Measurements from ENCODE around the gene CD180. TPM values are rescaled to one million over a fixed set of nuclear protein-coding genes. Genes with fewer than 3 reads are reported as not detected.
A peak's percentile ranks its signal among the peaks of the same experiment; 100 is the strongest.

Gene CD180
- total RNA-seq (2014; rRNA removed; shearing (Covaris generic)), result 0.03 and 0.53 TPM in 2 replicates

DNA sequence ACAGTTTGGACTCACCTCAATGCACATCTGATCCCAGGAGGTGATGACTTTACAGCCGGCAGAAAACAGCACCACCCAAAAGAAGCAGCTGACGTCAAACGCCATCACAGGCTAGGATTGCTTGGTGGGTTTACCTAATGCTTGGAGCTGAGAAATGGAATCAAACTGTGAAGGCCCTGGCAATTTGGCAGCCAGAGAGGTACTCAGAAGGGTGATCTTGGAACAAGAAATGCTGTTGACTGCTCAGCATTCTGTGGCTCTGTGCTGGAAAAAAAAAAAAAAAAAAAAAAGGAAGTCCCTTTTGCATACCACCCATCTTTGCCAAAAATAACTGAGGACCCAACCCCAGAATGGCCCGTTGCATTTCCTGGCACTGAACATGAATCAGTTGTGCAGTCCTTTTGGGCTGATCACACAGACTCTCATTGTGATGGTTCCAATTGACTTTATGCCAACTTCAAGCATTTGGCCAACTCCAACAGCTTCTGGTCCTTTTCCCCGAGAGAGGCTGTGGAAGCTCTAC lies at the start of gene CD180:
Gene CD180 (minus strand): TSS at position 263 of the 523 bp plus-strand sequence. CDS start 158 bp downstream, at position 105.
- DNase-seq (ENCODE audit: low spot score), result no peak

DNA sequence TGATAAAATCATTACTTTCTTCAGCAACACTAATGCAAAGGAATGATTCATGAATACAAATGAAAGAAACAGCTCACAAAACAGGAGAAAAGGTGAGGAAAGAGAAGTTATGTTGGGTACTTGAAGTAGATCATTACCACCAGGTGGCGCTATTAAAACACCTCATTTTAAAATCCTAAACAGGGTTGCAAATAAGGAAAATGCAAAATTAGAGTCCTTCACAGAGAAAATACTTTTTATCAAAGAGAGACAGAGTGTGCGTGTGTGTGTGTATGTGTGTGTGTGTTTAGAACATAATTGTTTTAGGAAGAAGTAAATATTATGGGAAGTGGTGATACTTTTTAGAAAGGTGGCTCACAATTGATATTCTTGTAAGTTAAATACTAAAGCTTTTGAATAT lies 49.5 kb upstream of the CD180 start:
- DNase-seq (ENCODE audit: low spot score), result peak; percentile 64

DNA sequence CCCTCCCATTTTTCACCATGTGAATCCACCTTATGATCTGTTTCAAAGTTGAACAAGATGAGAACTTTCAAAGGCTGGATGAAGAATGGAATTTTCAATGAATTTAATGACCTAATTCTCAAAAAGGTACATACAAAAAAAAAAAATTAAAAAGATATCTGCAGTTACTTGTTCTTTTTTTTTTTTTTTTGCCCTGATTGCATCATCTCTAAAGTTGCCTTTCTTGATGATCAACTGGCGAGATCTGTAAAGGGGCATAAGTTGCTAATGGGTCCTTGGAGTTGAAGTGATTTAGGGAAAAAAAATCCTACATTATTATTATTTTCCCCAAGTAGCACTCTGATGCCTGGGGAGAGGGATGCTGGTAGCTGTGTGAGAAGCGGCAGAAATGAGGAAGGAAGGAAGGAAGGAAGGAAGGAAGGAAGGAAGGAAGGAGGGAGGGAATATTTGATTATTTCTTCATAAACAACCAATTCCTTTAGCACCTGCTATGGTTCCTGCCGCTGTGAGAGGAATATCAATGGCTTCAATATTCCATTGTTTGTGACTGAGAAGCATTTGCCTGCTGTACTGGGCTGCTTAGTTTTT lies 48.8 kb upstream of the CD180 start:
- DNase-seq (ENCODE audit: low spot score), result no peak

DNA sequence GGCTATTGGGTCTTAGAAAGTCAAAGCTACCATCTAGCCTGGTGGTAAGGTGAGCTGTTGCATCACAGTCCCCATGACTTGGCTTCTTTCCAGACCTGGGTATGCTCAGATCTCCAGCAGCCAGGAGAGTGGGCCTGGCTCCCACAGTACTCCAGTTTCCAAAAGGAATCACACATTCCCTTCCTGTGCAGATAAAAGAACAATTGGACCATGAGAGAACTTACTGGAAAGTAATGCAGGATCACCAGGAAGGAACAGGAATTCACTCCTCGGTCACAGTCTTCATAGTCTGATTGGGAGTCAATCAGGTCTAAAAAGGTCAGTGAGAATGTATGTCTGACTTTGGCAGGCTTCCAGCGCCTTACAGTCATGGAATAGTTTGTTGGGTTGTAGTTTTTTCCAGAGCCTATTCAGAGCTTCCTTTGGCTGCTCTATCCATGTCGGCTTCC lies 47.8 kb upstream of the CD180 start:
- no peak for DNase-seq (ENCODE audit: low spot score)

DNA sequence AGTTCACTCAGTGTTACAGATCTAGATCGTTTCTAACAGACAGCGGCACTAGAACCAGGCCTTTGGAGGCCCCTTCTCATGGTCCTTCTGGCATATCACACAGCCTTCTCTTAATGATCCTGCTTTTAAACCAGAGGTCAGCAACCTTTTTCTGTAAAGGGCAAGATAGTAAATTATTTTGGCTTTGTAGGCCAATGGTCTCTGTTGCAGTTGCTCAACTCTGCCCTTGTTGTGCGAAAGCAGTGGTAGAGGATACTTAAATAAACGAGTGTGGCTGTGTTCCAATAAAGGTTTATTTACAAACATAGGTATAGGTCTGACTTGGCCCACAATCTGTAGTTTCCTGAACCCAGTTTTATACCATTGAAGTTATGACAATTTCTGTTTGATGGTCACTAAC lies 47.3 kb upstream of the CD180 start:
- DNase-seq (ENCODE audit: low spot score), result no peak

DNA sequence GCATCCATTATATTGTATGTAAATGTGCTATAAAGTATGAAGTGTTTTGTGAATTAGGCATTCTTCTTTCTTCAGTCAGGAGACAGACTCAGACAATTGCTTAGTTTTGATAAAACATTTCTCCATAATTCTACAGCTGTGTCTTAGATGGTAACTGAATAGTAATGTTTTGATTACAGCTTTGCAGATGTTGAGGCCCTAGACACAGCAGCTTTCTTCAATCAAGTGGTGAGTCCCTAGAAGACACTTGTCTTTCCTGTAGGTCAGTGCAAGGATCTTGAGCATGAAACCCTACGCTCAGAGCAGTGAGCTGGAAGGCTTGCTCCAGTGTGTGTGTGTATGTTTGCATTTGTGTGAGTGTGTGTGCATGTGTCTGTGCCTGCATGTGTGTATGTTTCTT lies 46.8 kb upstream of the CD180 start:
- no peak for DNase-seq (ENCODE audit: low spot score)

DNA sequence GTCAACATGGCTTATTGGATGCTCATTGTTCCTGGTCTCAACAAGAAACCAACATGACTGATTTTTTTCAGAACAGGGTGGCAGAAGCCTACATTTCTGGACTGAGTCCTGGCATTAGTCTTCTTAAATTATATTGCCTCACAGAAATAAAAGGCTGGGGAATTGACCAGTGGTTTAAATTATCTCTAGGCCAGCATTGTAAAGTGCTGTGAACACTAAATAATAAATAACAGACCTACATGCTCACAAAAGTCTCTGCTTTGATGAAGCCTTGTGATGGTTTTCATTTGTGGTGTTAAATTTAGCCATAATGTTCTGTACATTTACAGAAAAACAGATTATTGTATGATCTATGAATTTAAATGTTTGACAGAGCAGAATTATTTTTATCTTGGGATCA lies 44.7 kb upstream of the CD180 start:
- DNase-seq (ENCODE audit: low spot score), result no peak

DNA sequence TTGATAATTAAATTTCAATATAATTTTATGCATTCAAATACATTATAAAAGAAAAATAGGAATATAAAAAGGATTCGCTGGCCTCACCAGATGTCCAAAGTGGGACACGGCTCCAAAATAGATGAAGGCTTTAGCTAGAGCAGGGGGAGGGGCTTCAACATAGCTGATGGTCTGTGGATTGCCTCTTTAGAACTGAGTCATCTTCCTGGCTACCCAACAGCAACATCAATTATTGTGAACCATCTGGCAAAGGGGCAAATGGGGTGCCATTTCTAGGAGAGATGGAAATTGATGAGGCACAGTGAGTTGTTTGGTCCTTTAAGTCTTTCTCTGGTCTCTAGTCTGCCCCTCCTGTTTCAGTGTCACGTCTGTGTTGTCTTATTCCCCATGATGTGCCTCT lies 44.2 kb upstream of the CD180 start:
- DNase-seq (ENCODE audit: low spot score), result no peak

DNA sequence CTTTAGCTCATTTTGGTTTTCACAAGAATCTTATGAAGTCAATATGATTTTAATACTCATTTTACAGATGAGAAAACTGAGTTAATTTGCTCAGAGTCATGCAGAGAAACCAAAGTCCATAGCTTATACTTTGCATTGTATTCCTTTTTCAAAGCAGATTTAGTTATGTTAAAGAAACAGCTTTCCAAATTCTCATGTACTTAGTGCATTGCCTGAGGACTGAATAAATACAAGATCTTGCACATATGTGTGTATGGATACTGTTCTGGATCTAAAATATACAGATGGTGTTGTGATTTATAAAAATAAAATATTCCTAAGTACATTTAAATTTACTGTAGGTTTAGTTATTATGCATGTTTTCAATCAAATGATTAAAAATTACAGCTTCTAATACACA lies 43.5 kb upstream of the CD180 start:
- no peak for DNase-seq (ENCODE audit: low spot score)

DNA sequence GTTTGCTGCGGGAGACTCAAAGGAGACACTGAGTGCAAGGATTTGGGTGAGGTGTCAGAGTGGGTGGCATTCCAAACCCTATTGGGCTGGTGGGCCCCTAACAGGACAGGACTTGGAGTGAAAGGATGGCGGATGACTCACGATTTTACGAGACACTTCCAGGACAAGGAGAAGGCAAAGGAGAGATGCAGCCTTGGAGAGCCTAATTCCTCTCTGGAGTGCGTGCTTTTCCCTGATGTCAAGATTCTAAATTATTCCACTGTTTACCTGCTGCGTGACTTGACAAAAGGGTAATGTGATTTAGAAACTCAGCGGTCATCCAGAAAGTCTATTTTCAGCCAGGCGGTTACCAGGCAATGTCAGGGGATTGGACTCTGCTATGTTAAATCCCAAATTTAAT lies 41.6 kb upstream of the CD180 start:
- DNase-seq (ENCODE audit: low spot score), result peak; percentile 64

DNA sequence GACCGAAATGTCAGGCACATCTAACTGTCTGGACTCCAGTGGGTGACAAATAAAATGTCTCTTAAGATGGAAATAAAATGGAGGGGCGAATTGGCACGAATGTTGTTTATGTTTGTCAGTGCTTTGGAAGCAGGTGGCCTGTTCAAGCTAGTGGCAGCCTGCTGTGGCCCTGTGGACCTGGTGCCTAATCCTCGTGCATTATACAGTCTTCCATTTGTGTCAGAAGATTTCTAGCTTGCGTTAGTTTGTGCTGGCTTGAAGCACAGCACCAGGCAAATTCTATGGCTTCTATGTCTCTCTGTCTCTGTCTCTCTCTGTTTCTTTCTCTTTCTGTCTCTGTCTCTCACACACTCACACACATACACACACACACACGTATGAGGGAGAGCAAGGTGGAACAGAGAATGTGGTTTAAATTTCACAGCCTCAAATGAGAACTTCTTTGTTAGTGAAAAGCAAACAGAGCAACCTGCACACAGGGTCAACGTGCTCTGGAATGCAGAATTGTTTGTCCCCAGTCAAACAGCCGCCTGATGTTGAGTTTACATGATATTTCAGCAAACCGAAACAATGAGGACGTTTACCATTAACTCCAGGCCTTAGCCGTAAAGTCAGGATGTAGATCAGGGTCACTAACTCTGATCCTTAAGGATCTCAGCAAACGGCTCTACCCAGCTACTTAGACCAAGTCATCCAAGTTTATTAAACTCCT lies 39.0 kb upstream of the CD180 start:
- no peak for DNase-seq (ENCODE audit: low spot score)

DNA sequence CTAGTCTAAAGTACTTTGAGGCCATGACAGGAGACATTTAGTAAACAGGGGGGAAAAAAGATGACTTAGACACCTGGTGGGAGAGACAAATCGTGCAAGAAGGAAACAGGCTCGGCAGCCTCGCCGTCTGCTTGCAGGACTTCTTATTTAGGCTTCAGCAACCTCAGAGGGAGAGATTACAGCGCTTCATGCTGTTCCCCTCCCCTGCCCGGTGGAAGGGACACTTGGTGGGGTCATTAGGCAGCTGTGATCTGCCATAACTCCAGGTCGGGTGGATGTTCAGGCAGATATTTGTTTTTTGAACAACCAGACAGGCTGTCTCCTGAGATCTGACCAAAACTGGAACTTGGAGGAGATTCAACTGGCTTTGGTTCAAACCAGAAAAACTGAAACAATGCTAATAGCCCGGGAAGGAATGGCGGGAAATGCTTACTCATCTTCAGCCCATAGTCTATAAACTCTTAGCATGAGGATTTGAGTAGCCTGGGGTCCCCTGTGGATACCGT lies 38.1 kb upstream of the CD180 start:
- DNase-seq (ENCODE audit: low spot score), result peak; percentile 75

DNA sequence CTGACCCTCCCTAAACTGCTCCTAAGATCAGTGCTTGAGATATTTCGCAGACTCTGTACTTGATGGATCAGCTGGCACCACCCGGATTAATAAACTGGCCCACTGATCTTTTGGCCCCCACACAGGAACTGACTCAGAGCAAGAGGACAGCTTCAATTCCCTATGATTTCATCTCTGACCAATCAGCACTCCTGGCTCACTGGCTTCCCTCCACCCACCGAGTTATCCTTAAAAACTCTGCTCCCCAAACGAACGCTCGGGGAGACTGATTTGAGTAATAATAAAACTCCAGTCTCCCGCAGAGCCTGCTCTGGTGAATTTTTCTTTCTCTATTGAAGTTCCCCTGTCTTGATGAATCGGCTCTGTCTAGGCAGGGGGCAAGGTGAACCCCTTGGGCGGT lies 36.5 kb upstream of the CD180 start:
- DNase-seq (ENCODE audit: low spot score), result peak; percentile 77

DNA sequence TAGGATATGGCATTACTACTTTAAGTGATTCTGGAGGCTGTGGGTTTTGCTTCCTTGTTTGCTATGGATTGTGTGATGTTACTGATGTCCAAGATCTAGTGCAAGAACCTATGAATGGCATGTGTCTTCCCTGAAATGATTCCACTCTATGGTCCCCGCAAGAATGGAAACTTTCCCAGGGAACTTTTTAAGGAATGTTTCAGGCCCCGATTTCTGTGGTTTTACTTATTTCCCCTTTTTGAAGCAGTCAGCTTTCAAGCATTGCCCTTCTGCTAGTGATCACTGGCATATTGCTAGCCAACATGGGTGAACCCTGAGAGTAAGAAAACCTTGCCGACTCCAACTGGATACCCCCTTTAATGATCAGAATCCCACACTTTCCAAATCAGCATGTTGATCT lies 26.6 kb upstream of the CD180 start:
- DNase-seq (ENCODE audit: low spot score), result no peak

DNA sequence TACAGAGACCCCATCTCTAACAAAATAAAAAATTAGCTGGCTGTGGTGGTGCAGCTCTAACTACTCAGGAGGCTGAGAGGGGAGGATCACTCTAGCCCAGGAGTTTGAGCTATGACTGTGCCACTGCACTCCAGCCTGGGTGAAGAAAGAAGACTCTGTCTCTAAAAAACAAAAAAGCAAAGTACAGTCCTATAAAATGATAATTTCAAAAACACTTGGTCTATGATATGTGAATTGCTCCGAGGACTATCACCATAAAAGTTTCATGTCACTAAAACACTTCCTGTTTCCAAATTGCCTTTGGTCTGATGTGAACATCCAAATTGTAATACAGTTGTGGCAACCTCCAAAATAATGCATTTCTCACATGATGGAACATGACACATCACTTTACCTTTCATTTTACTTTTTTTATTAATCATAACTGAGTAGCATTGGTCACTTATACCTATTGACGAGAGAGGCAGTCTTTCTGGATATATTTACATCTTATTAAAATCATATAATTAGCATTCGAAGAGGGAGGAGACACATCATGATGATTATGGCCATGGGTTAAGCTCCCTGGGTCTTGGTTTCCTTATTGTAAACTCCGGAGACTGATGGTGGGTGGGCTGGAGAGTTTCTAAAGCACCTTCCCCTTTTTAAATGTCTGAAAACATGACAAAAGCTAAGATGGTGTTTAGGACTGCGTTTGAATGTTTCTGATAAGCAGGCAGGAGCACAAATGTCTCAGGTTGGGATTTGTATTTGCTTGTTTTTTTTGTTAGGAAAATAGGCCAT lies 25.8 kb upstream of the CD180 start:
- DNase-seq (ENCODE audit: low spot score), result no peak

DNA sequence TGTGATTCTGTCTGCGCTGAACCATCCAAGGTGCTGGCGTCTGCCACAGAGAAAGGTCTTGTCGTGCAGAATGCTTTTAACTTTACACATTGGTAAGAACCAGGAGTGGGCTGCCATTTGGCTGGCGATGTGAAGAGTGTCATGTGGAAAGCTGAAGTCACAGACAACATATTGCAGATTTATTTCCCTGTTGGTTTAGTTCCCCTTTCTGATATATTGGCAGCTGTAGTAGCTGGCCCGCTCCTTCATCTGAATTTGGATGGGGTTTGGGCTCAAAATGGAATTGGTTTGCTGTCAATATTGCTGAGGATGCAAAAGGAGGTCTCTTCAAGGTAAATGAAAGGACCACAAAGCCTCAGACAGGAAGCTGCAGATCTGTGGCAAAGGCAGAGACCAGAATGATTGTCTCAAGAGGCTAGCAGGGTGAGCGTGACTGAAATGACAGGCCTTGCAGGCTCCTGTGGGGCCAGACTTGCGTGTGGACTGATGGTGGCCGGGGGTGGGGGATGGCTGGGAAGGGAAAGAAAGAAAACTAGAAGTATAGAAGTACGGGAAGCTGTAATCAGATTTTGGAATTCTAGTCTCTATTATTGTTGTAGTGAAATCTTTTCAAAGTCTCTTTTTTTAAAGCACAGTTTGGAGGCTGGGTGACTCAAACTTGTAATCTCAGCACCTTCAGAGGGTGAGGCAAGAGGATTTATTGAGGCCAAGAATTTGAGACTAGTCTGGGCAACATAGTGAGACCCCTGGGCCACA lies 25.1 kb upstream of the CD180 start:
- no peak for DNase-seq (ENCODE audit: low spot score)

DNA sequence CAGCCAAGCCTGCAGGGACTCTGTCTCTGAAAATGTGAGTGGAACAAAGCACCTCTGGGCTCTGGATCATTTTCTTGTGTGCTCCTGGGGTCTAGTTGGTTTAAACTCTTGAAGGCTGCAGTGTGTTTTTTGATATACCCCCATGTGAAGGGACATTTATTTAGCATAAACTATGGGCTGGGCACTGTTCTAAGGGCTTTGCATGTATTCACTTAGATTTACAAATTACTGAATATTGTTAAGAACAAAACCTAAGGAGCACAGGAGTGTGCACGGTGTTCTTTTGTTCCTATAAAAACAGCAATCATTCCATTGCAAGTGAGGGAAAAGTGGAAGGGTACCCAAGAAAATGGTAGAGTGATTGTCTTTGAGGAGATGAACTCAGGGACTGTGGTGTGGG lies 20.0 kb upstream of the CD180 start:
- no peak for DNase-seq (ENCODE audit: low spot score)

DNA sequence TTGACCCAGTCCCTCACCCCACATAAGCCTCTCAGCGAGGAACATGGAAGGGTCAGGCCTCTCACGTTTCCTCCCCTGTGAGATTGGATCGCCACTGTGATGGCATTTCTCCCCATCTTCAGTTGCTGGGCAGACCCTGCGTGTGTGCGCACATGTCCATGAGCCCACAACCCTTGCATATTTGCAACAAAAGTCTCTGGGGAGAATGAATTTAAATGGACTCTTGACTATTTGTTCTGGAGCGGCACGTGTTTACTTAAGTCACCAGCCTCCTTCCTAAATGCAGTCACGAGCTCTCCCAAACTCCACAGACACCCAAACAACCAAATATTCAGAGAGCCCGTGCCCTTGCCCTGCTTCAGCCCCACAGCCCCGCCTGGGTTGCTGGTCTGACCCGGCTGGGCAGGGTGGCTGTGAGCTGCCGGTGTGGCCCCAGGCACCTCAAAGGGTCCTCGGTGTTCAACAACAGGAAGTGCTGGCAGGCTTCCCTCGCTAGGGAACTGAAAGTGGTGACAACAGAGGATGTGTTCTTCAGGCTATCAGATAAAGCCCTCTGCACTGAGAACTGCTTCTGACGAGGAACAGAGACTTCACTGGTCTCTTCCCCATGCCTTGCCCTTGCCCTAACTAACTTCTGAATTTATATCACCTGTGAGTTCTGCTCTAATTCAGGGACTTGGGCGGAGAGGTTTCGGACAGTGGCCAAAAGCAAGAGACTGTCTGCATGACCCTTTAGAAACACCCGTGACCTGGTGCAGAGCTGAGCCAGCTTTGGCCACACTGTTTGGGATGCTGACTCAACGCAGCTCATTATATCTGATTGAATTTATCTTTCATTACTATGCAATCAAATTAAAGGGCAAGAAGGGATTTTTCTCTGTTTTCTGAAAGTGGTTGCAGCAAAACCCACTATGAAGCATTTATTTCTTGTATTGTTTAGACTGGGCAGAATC lies 19.2 kb upstream of the CD180 start:
- peak; percentile 17 for DNase-seq (ENCODE audit: low spot score)

DNA sequence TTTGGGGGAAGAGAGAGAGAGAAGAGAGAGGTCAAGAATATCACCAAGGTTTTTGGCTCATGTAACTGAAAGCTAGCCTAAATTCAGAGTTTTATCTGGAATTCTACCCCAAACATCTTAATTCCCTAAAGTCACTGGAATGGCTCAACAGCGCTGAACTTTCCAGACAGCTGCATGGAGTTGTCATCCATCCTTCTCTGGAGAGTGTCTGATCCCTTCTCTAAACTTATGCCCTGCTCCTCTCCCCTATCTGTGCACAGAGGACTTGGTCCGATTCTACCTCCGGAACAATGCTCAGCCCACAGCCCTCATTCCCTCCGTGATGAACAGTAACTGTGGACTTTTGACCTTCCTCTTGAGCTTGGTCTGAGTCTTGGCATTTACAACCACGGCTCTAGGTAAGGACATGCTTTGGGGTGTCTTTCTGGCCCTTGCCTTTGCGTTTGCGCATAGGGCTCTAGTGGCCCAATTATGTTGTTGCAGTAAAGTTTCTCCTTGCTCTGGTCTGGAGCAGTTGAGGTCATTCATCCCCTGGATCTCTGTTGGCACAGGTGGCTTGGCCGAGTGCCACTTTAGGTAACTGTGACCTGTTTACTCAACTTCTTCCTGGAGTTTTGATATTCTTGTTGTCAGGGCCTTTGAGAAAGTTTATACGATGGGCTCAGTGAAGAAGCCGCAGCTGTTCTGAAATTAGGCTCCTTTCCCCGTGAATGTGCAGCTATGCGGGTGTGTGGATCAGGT lies 18.3 kb upstream of the CD180 start:
- no peak for DNase-seq (ENCODE audit: low spot score)

DNA sequence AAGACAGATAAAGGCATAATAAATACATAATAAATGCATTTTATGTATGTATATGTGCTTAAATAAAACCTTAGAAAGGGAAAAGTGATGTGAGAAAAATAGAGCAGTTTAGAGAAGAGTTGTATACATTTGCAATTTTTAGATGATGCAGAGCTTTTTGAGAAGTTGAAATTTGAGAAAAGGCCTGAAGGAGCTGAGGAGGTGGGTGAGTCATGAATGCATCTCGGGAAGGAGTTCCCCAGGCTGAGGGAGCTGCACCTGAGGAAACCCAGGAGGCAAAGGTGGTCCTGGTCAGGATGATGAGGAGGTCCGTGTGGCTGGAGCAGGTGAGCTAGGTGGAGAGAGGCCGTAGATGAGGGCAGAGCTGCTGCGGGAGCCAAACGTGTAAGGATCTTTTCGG lies 17.4 kb upstream of the CD180 start:
- no peak for DNase-seq (ENCODE audit: low spot score)
